GM23248 (cell line): ENCODE results near the gene CRYBA1. TPM values are rescaled to one million over a fixed set of nuclear protein-coding genes. Genes with fewer than 3 reads are reported as not detected.
A peak's percentile ranks its signal among the peaks of the same experiment; 100 is the strongest.

Experiments used
- DNase-seq: peaks from one replicate; pipeline ENCODE4 v3.0.0-alpha.2; 2015
- H2AFZ ChIP-seq: fragments of 200-600 bp; sonication (generic); 2 replicates; pipeline ENCODE4 v1.6.1; 2016; ENCODE audit warnings: antibody characterized with exemption
- H3F3A ChIP-seq: fragments of 200-600 bp; sonication (generic); 2 replicates; pipeline ENCODE4 v1.6.1; 2016; ENCODE audit warnings: mild to moderate bottlenecking, antibody characterized with exemption, mixed run types; ENCODE audit not compliant: insufficient read depth
- H3K27ac ChIP-seq: fragments of 200-600 bp; sonication (generic); 2 replicates; pipeline ENCODE4 v1.5.1; 2016; ENCODE audit warnings: mild to moderate bottlenecking
- H3K27me3 ChIP-seq: fragments of 200-600 bp; sonication (generic); replicated peaks from 2 replicates; pipeline ENCODE4 v1.6.1; 2016; ENCODE audit warnings: mild to moderate bottlenecking; ENCODE audit not compliant: insufficient read depth
- H3K36me3 ChIP-seq: fragments of 200-600 bp; sonication (generic); 2 replicates; pipeline ENCODE4 v1.6.1; 2016; ENCODE audit warnings: low read depth, mild to moderate bottlenecking
- H3K4me1 ChIP-seq: fragments of 200-600 bp; sonication (generic); 2 replicates; pipeline ENCODE4 v1.6.1; 2016; ENCODE audit warnings: mild to moderate bottlenecking; ENCODE audit not compliant: insufficient read depth
- H3K4me2 ChIP-seq: fragments of 200-600 bp; sonication (generic); one replicate; pipeline ENCODE4 v1.6.1; 2016; ENCODE audit warnings: mild to moderate bottlenecking; ENCODE audit not compliant: unreplicated experiment
- H3K4me3 ChIP-seq: fragments of 200-600 bp; sonication (generic); 2 replicates; pipeline ENCODE4 v1.5.1; 2016; ENCODE audit warnings: mild to moderate bottlenecking
- H3K79me2 ChIP-seq: fragments of 200-600 bp; sonication (generic); 2 replicates; pipeline ENCODE4 v1.6.1; 2016; ENCODE audit warnings: mild to moderate bottlenecking; ENCODE audit not compliant: insufficient read depth
- H3K9ac ChIP-seq: fragments of 200-600 bp; sonication (generic); 2 replicates; pipeline ENCODE4 v1.6.1; 2016; ENCODE audit warnings: mild to moderate bottlenecking
- H3K9me2 ChIP-seq: fragments of 200-600 bp; sonication (generic); 2 replicates; pipeline ENCODE4 v1.6.1; 2016; ENCODE audit warnings: mixed run types, mild to moderate bottlenecking, moderate library complexity; ENCODE audit not compliant: insufficient read depth
- H3K9me3 ChIP-seq: fragments of 200-600 bp; sonication (generic); one replicate; pipeline ENCODE4 v1.6.1; 2017; ENCODE audit warnings: low read depth
- H4K20me1 ChIP-seq: fragments of 200-600 bp; sonication (generic); 2 replicates; pipeline ENCODE4 v1.6.0; 2016; ENCODE audit not compliant: insufficient read depth
- EZH2 ChIP-seq: fragments of 200-600 bp; sonication (generic); IDR thresholded peaks from 2 replicates; pipeline ENCODE4 v1.6.1; 2018; ENCODE audit warnings: antibody characterized with exemption, mild to moderate bottlenecking; ENCODE audit not compliant: insufficient read depth, poor library complexity, severe bottlenecking
- EZH2phosphoT487 ChIP-seq: fragments of 200-600 bp; sonication (generic); IDR thresholded peaks from 2 replicates; pipeline ENCODE4 v1.6.1; 2018; ENCODE audit warnings: antibody characterized with exemption, moderate library complexity, mild to moderate bottlenecking, low read depth; ENCODE audit not compliant: insufficient read depth
- WGBS, 2 experiments: methylation state at CpG; one replicate each; pipeline ENCODE4 v1.1.6; 2015 to 2017; ENCODE audit warnings: low lambda C conversion rate in 2 of 2, low coverage in 1 of 2; ENCODE audit errors: missing lambda C conversion rate in 2 of 2; 5-methylcytosine and 5-hydroxymethylcytosine counted together
- in situ Hi-C: fragments of 300-500 bp; cut with MboI; formaldehyde crosslinking; loops from 2 replicates; pipeline ENCODE4 v1.15.0; 2020
- polyA plus RNA-seq: library from polyadenylated mRNA; unstranded; fragments of >200 nt; fragmentation: Nextera tagmentation; extraction: Ambion mirVana; gene quantifications from 2 replicates; pipeline ENCODE4 v1.2.1, GENCODE V29; 2016
- total RNA-seq: library from RNA; depleted of rRNA; stranded (reverse); fragments of >200 nt; shearing (Covaris generic); gene quantifications from 2 replicates; pipeline ENCODE4 v1.2.3, GENCODE V29; 2014

The CRYBA1 gene
- total and polyA plus RNA-seq, 2 experiments from 2014 or later, result not detected

DNA sequence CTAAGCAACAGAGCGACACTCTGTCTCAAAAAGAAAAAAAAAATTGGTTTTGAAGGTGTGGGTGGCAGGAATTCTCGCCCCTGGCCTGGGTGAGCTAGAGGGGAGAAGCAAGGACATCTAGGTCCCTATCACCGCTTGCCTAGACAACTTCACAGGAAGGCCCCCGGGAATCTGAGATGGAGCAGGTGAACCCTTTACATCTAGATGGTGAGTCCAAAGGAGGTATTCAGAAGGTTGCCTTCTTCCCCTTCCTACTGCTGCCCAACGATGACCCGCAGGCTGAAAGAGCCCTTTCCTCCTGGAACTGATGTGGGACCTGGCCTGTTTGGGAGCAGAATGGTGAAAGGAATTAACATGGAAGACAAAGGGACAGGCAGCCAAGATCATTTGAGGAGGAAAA is 1.3 kb upstream of the CRYBA1 start:
- peaks cover 27% of the 10 kb centered on the region for H3K4me1 ChIP-seq
- DNase-seq, result no peak
- in situ Hi-C loops, result no loop called here
- TF ChIP-seq EZH2phosphoT487 (no peak), EZH2 (no peak)
- no peaks in the 10 kb centered on the region for H3K36me3 ChIP-seq
- no peaks in the 10 kb centered on the region for H3K27me3 ChIP-seq
- no peak overlapping the region for H3K4me2 ChIP-seq
- no peaks in the 10 kb centered on the region for H4K20me1 ChIP-seq
- no peak overlapping the region for H2AFZ ChIP-seq
- no peak overlapping the region for H3K4me3 ChIP-seq
- H3K79me2 ChIP-seq, result no peaks in the 10 kb centered on the region
- H3K9me2 ChIP-seq, result no peaks in the 10 kb centered on the region
- H3K9ac ChIP-seq, result no peak overlapping the region
- WGBS, 2 experiments, result 93 to 96% methylated on average over 6 of the region's 6 CpGs
- no peak overlapping the region for H3K27ac ChIP-seq
- peaks cover 27% of the 10 kb centered on the region for H3F3A ChIP-seq
- no peaks in the 10 kb centered on the region for H3K9me3 ChIP-seq

DNA sequence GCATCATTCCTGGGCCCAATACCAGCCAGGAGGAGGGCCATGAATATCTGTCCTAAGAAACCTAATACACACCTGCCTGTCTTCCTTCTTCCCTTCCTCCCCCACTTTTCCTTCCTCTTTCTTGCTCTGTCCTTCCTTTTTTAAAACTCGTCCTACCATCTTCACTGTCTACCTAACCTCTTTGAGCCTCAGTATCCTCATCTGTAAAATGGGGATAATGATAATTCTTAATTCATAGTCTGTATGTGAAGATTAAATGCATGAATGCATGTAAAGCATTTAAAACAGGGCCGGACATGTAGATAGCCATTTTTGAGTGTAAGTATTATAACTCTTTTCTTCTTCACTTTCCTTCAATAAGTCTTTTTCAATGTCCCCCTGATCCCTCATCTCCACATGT is 560 bp downstream of the CRYBA1 start:
- H3K27ac ChIP-seq, result no peak overlapping the region
- no peaks in the 10 kb centered on the region for H4K20me1 ChIP-seq
- no peaks in the 10 kb centered on the region for H3K9me2 ChIP-seq
- no peaks in the 10 kb centered on the region for H3K27me3 ChIP-seq
- no peaks in the 10 kb centered on the region for H3K79me2 ChIP-seq
- no peak for DNase-seq
- in situ Hi-C loops, result no loop called here
- H3K4me1 ChIP-seq, result peaks cover 30% of the 10 kb centered on the region
- WGBS, 2 experiments, result 81 to 87% methylated on average over 2 of the region's 2 CpGs
- H3K4me2 ChIP-seq, result no peak overlapping the region
- no peaks in the 10 kb centered on the region for H3K36me3 ChIP-seq
- H3F3A ChIP-seq, result peaks cover 29% of the 10 kb centered on the region
- no peaks in the 10 kb centered on the region for H3K9me3 ChIP-seq
- H3K9ac ChIP-seq, result no peak overlapping the region
- TF ChIP-seq EZH2, result no peak
- TF ChIP-seq EZH2phosphoT487, result no peak
- no peak overlapping the region for H2AFZ ChIP-seq
- H3K4me3 ChIP-seq, result no peak overlapping the region

- in situ Hi-C loops, result no loop called here
- H3K9me3 ChIP-seq, result no peaks in the 10 kb centered on the region
- DNase-seq, result no peak
- H3K36me3 ChIP-seq, result no peaks in the 10 kb centered on the region
- H3K4me1 ChIP-seq, result peaks cover 43% of the 10 kb centered on the region
- H3K9ac ChIP-seq, result no peak overlapping the region
- H3F3A ChIP-seq, result peaks cover 43% of the 10 kb centered on the region
- H3K79me2 ChIP-seq, result no peaks in the 10 kb centered on the region
- WGBS, 2 experiments, result 91 to 94% methylated on average over 5 of the region's 5 CpGs
- H3K4me3 ChIP-seq, result no peak overlapping the region
- H3K27me3 ChIP-seq, result no peaks in the 10 kb centered on the region
- H3K4me2 ChIP-seq, result no peak overlapping the region
- H3K27ac ChIP-seq, result no peak overlapping the region
- H4K20me1 ChIP-seq, result no peaks in the 10 kb centered on the region
- no peak overlapping the region for H2AFZ ChIP-seq
- TF ChIP-seq EZH2 (no peak), EZH2phosphoT487 (no peak)
- H3K9me2 ChIP-seq, result no peaks in the 10 kb centered on the region
Measured at GRCh38 chr17:29248845-29249244, 2.2 kb downstream of the CRYBA1 start.

DNA sequence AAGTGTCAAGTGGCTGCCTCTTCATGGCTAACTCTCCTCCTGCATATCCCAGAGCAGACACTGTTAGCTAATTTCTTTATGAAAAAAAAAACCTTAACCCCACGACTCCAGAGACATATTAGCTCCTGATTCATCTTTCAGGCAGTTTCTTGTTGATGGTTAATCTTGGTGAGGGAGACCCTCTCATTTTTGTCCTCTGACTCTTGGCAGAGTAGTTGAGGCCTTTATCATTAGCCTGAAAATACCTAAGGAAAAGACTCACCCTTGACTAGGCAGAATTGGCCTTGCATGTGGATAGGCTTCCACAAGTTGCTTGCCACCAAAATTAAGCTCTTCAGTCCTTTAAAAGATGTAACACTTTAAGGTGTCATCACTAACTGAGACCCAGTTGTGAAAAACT is 4.0 kb downstream of the CRYBA1 start:
- Histone ChIP-seq H3K9me3 (no peaks in the 10 kb centered on the region), H3K27me3 (no peaks in the 10 kb centered on the region), H3K4me2 (peak overlapping the region; percentile 19), H3F3A (peaks cover 61% of the 10 kb centered on the region), H3K79me2 (peaks cover 4% of the 10 kb centered on the region), H3K9ac (0 out of 2 replicates have a peak overlapping the region, but pooled peaks have one; percentile 2), H2AFZ (no peak overlapping the region), H3K27ac (peak overlapping the region; percentile 68), H3K9me2 (no peaks in the 10 kb centered on the region), H3K4me3 (no peak overlapping the region), H3K36me3 (no peaks in the 10 kb centered on the region), H3K4me1 (peaks cover 57% of the 10 kb centered on the region), H4K20me1 (no peaks in the 10 kb centered on the region)
- no peak for TF ChIP-seq EZH2phosphoT487
- no peak for TF ChIP-seq EZH2
- WGBS, 2 experiments, result 0 to 7% methylated on average over 1 of the region's 1 CpG
- peak; percentile 77 for DNase-seq
- in situ Hi-C loops, result no loop called here

DNA sequence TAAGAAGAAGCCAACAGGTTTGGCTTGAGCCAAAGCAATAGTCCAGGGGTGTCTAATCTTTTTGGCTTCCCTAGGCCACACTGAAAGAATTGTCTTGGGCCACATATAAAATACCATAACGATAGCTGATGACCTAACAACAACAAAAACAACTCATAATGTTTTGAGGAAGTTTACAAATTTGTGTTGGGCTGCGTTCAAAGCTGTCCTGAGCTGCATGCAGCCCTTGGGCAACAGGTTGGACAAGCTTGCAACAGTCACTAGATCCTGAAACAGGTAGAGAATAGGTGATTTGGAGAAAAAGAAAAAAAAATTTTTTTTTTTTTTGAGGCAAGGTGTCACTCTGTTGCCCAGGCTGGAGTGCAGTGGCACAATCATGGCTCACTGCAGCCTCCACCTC is 4.5 kb downstream of the CRYBA1 start:
- WGBS, 2 experiments, result 79 to 81% methylated on average over 2 of the region's 2 CpGs
- in situ Hi-C loops, result no loop called here
- Histone ChIP-seq H3K36me3 (no peaks in the 10 kb centered on the region), H3K4me2 (peak overlapping the region; percentile 19), H4K20me1 (no peaks in the 10 kb centered on the region), H3K79me2 (peaks cover 9% of the 10 kb centered on the region), H2AFZ (no peak overlapping the region), H3K9me2 (no peaks in the 10 kb centered on the region), H3F3A (peaks cover 66% of the 10 kb centered on the region), H3K9ac (0 out of 2 replicates have a peak overlapping the region, but pooled peaks have one; percentile 2), H3K4me3 (no peak overlapping the region), H3K9me3 (no peaks in the 10 kb centered on the region), H3K27me3 (no peaks in the 10 kb centered on the region), H3K4me1 (peaks cover 62% of the 10 kb centered on the region), H3K27ac (peak overlapping the region; percentile 68)
- TF ChIP-seq EZH2 (no peak), EZH2phosphoT487 (no peak)
- DNase-seq, result peak; percentile 40
